ENCODE measurements around the gene CNIH2. TPM values are rescaled to one million over a fixed set of nuclear protein-coding genes. Genes with fewer than 3 reads are reported as not detected.

The CNIH2 gene
- total and polyA plus RNA-seq, 2 of the 13 experiments (the other 11 are each of a cell fraction or from before 2014, with no cell fraction given): 0.60 to 0.69 TPM

DNA sequence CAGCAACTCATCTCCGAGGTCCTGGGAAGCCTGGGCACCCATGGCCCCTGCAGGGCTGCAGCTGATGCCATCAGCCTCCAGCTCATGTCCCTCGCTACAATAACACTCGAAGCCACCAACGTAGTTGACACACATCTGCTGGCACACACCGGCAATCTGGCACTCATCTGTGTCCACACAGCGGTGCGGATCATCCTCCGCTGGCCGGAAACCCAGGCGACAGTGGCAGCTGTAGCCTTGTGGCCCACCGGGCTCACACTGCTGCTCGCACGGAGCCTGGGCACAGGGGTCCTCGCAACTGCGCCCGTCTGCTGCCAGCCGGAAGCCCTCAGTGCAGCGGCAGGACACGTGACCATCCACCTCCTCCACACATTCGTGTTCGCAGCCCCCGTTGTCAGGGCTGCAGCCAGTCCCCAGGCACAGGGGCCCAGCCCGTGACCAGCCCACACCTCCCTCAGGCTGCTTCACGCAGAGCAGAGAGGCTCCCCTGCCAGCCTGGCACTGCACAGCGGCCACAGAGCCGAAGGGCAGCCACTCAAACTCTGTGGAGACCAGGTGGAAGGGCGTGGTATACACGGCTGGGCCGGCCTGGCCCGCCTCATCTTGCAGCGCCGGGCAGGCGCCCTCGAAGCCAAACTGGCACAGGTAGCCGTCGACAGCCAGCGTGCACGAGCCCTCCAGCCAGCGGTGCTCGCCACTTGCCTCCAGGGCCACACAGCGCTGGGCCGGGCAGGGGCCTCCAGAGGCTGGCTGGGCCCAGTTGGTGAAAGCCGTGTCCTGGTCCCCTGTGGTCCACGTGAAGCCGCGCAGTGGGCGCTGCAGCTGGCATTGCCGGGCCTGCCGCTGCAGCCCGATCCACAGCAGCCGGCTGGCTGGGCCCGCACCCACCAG lies 38.2 kb downstream of the CNIH2 start:
- intact Hi-C loops (cut with micrococcal nuclease; ENCODE audit: unreplicated experiment) (loop anchor here (10.0 kb wide), 1 partner anchor 69 kb away; no protein-coding TSS in a partner anchor), in situ Hi-C loops (cut with HindIII; ENCODE audit: extremely low pct_ligation_motif_present, low pct_unique_long_range_greater_than_20kb) (no loop called here)
- Histone ChIP-seq H3K27me3 (ENCODE audit: control insufficient read depth in 1 of 2, insufficient read depth in 2 of 2, low read length in 2 of 2) (no peaks in the 10 kb centered on the region), H3K4me3 (replicated peaks in 1 of 3; ENCODE audit: insufficient read depth in 1 of 3, low read depth in 2 of 3, low read length in 3 of 3) (no peak overlapping the region), H4K20me1 (ENCODE audit: insufficient read depth, low read length) (no peaks in the 10 kb centered on the region), H3K9me3 (ENCODE audit: low read length) (no peaks in the 10 kb centered on the region), H3K9ac (ENCODE audit: insufficient read depth, low read depth, low read length) (no peak overlapping the region), H3K4me1 (ENCODE audit: insufficient read depth, low read length) (peaks cover 45% of the 10 kb centered on the region), H3K4me2 (ENCODE audit: low read depth, low read length) (no peak overlapping the region; the same call in 1 of the 2 replicates), H3K27ac (ENCODE audit: extremely low read length, insufficient read depth, low read length) (no peak overlapping the region), H2AFZ (ENCODE audit: low read length) (no peak overlapping the region), H3K79me2 (ENCODE audit: insufficient read depth, low read length) (no peaks in the 10 kb centered on the region), H3K36me3 (replicated peaks in 1 of 2; ENCODE audit: control insufficient read depth in 1 of 2, insufficient read depth in 2 of 2, low read length in 2 of 2) (no peaks in the 10 kb centered on the region)
- 79% methylated on average over 24 of the region's 52 CpGs for WGBS (ENCODE audit: low lambda C conversion rate)
- CTCF ChIA-PET (ENCODE audit: low intra/inter-chr PET ratio, low total read pairs): no interaction called here
- FAIRE-seq (no peak), ATAC-seq (no peak), DNase-seq (ENCODE audit: low spot score) (no peak)
- no TSS peak for BruUV-seq (replicated peaks)
- POLR2A ChIA-PET: interaction anchor here (0.8 to 3.7 kb wide), 5 partner anchors 11 to 35 kb away, joined by 5 to 28 read pairs (median 9); partner anchors contain the start of genes BRMS1, RIN1 and YIF1A
- TF ChIP-seq ZNF263 (CRISPR knock-in tag; IDR thresholded peaks at IDR 0.05) (no peak), ZNF556 (CRISPR knock-in tag; IDR thresholded peaks at IDR 0.05; ENCODE audit: borderline replicate concordance) (no peak), RXRA (CRISPR knock-in tag; IDR thresholded peaks at IDR 0.05) (0 out of 2 replicates have a peak, but pooled peaks have one; percentile 1), HOXA7 (CRISPR knock-in tag; IDR thresholded peaks at IDR 0.05) (no peak), ZNF614 (CRISPR knock-in tag; IDR thresholded peaks at IDR 0.05; ENCODE audit: borderline replicate concordance) (no peak), NR2F1 (CRISPR knock-in tag; IDR thresholded peaks at IDR 0.05) (no peak), ZNF34 (CRISPR knock-in tag; IDR thresholded peaks at IDR 0.05; ENCODE audit: borderline replicate concordance) (no peak), ZNF30 (CRISPR knock-in tag; IDR thresholded peaks at IDR 0.05) (no peak), FOXK1 (CRISPR knock-in tag; IDR thresholded peaks at IDR 0.05; ENCODE audit: borderline replicate concordance, low read depth) (no peak), RFXANK (CRISPR knock-in tag; IDR thresholded peaks at IDR 0.05) (no peak), HOXA3 (CRISPR knock-in tag; IDR thresholded peaks at IDR 0.05) (no peak), ZNF678 (CRISPR knock-in tag; IDR thresholded peaks at IDR 0.05) (no peak), ATRX (CRISPR knock-in tag; IDR thresholded peaks at IDR 0.05; ENCODE audit: borderline replicate concordance) (no peak), ZC3H13 (CRISPR knock-in tag; IDR thresholded peaks at IDR 0.05) (0 out of 2 replicates have a peak, but pooled peaks have one; percentile 17), ZNF616 (CRISPR knock-in tag; IDR thresholded peaks at IDR 0.05; ENCODE audit: low read depth) (no peak), SP4 (CRISPR knock-in tag; IDR thresholded peaks at IDR 0.05) (no peak), MAFF (IDR thresholded peaks at IDR 0.05; ENCODE audit: low read depth, low read length) (no peak)
- TF ChIP-seq, protein P1, sequence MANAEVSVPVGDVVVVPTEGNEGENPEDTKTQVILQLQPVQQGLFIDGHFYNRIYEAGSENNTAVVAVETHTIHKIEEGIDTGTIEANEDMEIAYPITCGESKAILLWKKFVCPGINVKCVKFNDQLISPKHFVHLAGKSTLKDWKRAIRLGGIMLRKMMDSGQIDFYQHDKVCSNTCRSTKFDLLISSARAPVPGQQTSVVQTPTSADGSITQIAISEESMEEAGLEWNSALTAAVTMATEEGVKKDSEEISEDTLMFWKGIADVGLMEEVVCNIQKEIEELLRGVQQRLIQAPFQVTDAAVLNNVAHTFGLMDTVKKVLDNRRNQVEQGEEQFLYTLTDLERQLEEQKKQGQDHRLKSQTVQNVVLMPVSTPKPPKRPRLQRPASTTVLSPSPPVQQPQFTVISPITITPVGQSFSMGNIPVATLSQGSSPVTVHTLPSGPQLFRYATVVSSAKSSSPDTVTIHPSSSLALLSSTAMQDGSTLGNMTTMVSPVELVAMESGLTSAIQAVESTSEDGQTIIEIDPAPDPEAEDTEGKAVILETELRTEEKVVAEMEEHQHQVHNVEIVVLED (CRISPR knock-in tag; IDR thresholded peaks at IDR 0.05; ENCODE audit: borderline replicate concordance): no peak
- TF ChIP-seq, protein P2, sequence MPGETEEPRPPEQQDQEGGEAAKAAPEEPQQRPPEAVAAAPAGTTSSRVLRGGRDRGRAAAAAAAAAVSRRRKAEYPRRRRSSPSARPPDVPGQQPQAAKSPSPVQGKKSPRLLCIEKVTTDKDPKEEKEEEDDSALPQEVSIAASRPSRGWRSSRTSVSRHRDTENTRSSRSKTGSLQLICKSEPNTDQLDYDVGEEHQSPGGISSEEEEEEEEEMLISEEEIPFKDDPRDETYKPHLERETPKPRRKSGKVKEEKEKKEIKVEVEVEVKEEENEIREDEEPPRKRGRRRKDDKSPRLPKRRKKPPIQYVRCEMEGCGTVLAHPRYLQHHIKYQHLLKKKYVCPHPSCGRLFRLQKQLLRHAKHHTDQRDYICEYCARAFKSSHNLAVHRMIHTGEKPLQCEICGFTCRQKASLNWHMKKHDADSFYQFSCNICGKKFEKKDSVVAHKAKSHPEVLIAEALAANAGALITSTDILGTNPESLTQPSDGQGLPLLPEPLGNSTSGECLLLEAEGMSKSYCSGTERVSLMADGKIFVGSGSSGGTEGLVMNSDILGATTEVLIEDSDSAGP (CRISPR knock-in tag; IDR thresholded peaks at IDR 0.05; ENCODE audit: borderline replicate concordance): 0 out of 2 replicates have a peak, but pooled peaks have one; percentile 9
- TF ChIP-seq, protein P3, sequence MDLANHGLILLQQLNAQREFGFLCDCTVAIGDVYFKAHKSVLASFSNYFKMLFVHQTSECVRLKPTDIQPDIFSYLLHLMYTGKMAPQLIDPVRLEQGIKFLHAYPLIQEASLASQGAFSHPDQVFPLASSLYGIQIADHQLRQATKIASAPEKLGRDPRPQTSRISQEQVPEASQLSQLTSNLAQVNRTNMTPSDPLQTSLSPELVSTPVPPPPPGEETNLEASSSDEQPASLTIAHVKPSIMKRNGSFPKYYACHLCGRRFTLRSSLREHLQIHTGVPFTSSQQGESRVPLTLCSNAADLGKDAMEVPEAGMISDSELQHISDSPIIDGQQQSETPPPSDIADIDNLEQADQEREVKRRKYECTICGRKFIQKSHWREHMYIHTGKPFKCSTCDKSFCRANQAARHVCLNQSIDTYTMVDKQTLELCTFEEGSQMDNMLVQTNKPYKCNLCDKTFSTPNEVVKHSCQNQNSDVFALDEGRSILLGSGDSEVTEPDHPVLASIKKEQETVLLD (CRISPR knock-in tag; IDR thresholded peaks at IDR 0.05; ENCODE audit: low read depth): no peak

Measured in HepG2 (cell line).